CD4-positive, alpha-beta T cell treated with Interleukin-21 for 1 hour (primary cell): Measurements from ENCODE around the gene NALF2.

Experiments
- DNase-seq: peaks from one replicate; pipeline ENCODE4 v3.0.0-alpha.2; 2020

NALF2 gene

GRCh38 chrX:69503782-69504625 lies at the start of gene NALF2:
TSS of gene NALF2 (plus strand) at chrX:69504326. CDS start at chrX:69505283, 957 bp downstream.
- peak; percentile 17 for DNase-seq

GRCh38 chrX:69457756-69458155 lies 46.4 kb upstream of the NALF2 start:
- no peak for DNase-seq

- no peak for DNase-seq
Observed at GRCh38 chrX:69466546-69466945, 37.6 kb upstream of the NALF2 start.

- no peak for DNase-seq
Observed at GRCh38 chrX:69469975-69470374, 34.2 kb upstream of the NALF2 start.

GRCh38 chrX:69489625-69490024 lies 14.5 kb upstream of the NALF2 start:
- DNase-seq: no peak

GRCh38 chrX:69493193-69493592 lies 10.9 kb upstream of the NALF2 start:
- peak; percentile 25 for DNase-seq

- DNase-seq: no peak
Observed at GRCh38 chrX:69493766-69494165, 10.4 kb upstream of the NALF2 start.

GRCh38 chrX:69496183-69496582 lies 7.9 kb upstream of the NALF2 start:
- DNase-seq: no peak

GRCh38 chrX:69501429-69501828 lies 2.7 kb upstream of the NALF2 start:
- DNase-seq: no peak

- no peak for DNase-seq
Observed at GRCh38 chrX:69503228-69503781, 821 bp upstream of the NALF2 start.

- DNase-seq: no peak
Observed at GRCh38 chrX:69504626-69505612, 793 bp downstream of the NALF2 start.

- no peak for DNase-seq
Observed at GRCh38 chrX:69505772-69506616, 1.9 kb downstream of the NALF2 start.

GRCh38 chrX:69506617-69507499 lies 2.7 kb downstream of the NALF2 start:
- DNase-seq: no peak

GRCh38 chrX:69507500-69507789 lies 3.3 kb downstream of the NALF2 start:
- DNase-seq: no peak

- DNase-seq: no peak
Observed at GRCh38 chrX:69508610-69509009, 4.5 kb downstream of the NALF2 start.

GRCh38 chrX:69510137-69510715 lies 6.1 kb downstream of the NALF2 start:
- DNase-seq: no peak

GRCh38 chrX:69510914-69511513 lies 6.9 kb downstream of the NALF2 start:
- DNase-seq: no peak

- DNase-seq: no peak
Observed at GRCh38 chrX:69522052-69522451, 17.9 kb downstream of the NALF2 start.

GRCh38 chrX:69523314-69523713 lies 19.2 kb downstream of the NALF2 start:
- no peak for DNase-seq

- DNase-seq: no peak
Observed at GRCh38 chrX:69524781-69525363, 20.7 kb downstream of the NALF2 start.
